Sigmoid colon (tissue), 7 donors: ENCODE data around the gene CEBPG. TPM values are rescaled to one million over a fixed set of nuclear protein-coding genes. Genes with fewer than 3 reads are reported as not detected.

Experiments used
- DNase-seq: peaks from one replicate; pipeline ENCODE4 v3.0.0-alpha.2; 2019
- H3K27ac ChIP-seq, 4 donors: fragments of 200-600 bp; sonication (generic); one replicate each; pipeline ENCODE4 v1.5.1; 2016 to 2019; ENCODE audit warnings: mild to moderate bottlenecking in 1 of 4
- H3K27me3 ChIP-seq, 3 donors: fragments of 200-600 bp; sonication (generic); one replicate each; pipeline ENCODE4 v1.5.1; 2019; ENCODE audit warnings: mild to moderate bottlenecking in 1 of 3
- H3K36me3 ChIP-seq, 4 donors: fragments of 200-600 bp; sonication (generic); one replicate each; pipeline ENCODE4 v1.5.1; 2016 to 2019
- H3K4me1 ChIP-seq, 4 donors: fragments of 200-600 bp; sonication (generic); one replicate each; pipeline ENCODE4 v1.5.1; 2017 to 2019
- H3K4me3 ChIP-seq, 4 donors: fragments of 200-600 bp; sonication (generic); one replicate each; pipeline ENCODE4 v1.5.1; 2017 to 2019; ENCODE audit warnings: mild to moderate bottlenecking in 2 of 4, moderate library complexity in 1 of 4
- H3K9me3 ChIP-seq, 4 donors: fragments of 200-600 bp in 3 of 4; sonication (generic) in 3 of 4; one replicate each; pipeline versions ENCODE4 v1.5.1 to v1.6.1; 2013 to 2019
- EP300 ChIP-seq, 4 donors: sonication (generic); formaldehyde crosslinking; IDR thresholded peaks; one replicate each; pipeline ENCODE4 v1.6.1; 2017; ENCODE audit warnings: antibody characterized with exemption in 4 of 4
- POLR2A ChIP-seq, 2 donors: fragments of 450-650 bp; IDR thresholded peaks; one replicate each; pipeline ENCODE4 v1.6.1; 2016; ENCODE audit warnings: antibody characterized with exemption in 2 of 2, mild to moderate bottlenecking in 2 of 2, moderate library complexity in 2 of 2
- POLR2AphosphoS5 ChIP-seq, 4 donors: sonication (generic); formaldehyde crosslinking; IDR thresholded peaks; one replicate each; pipeline ENCODE4 v1.6.1; 2017; ENCODE audit warnings: antibody characterized with exemption in 4 of 4
- WGBS, 2 donors: extraction: QIAGEN DNeasy Blood & Tissue Kit; methylation state at CpG; one replicate each; pipeline ENCODE4 v1.1.7; 2013; 5-methylcytosine and 5-hydroxymethylcytosine counted together
- intact Hi-C: fragments of 100-400 bp; cut with DNase I; formaldehyde crosslinking; loops from one replicate; pipeline ENCODE4 v1.15.1; 2023
- polyA plus RNA-seq, 3 donors: library from polyadenylated mRNA; stranded (reverse); fragments of 200-250 nt; gene quantifications; one replicate each; pipeline ENCODE4 v1.2.3, GENCODE V29; 2013
- total RNA-seq, 4 donors: library from RNA; depleted of rRNA; stranded (reverse); fragments of >200 nt; gene quantifications; one replicate each; pipeline ENCODE4 v1.1.0, GENCODE V29; 2016
- TF ChIP-seq, protein P1 (sequence below), 4 experiments: fragments of 450-650 bp in 3 of 4; fragments of 200-600 bp in 1 of 4; IDR thresholded peaks; one replicate each; pipeline ENCODE4 v1.5.1; 2016 to 2019; ENCODE audit warnings: antibody characterized with exemption in 4 of 4, mild to moderate bottlenecking in 3 of 4, moderate library complexity in 2 of 4
- donor health status: healthy with polysubstance abuse.
- donor health status: Bipolar disorder and iron deficiency.
- donor health status: healthy.

The CEBPG gene
- total and polyA plus RNA-seq, 7 donors: 18.6 to 84.6 (median 27.8) TPM

- Histone ChIP-seq H3K27me3 (no peaks in the 10 kb centered on the region), H3K9me3 (no peaks in the 10 kb centered on the region), H3K4me1 (peaks cover 0 to 16% (median 12%) of the 10 kb centered on the region in 4 donors), H3K4me3 (no peak overlapping the region), H3K27ac (no peak overlapping the region), H3K36me3 (peaks cover 0 to 12% (median 0%) of the 10 kb centered on the region in 4 donors)
- TF ChIP-seq POLR2A (IDR thresholded peaks at IDR 0.05) (no peak), POLR2AphosphoS5 (IDR thresholded peaks at IDR 0.05) (no peak), EP300 (IDR thresholded peaks at IDR 0.05) (no peak)
- TF ChIP-seq, protein P1, sequence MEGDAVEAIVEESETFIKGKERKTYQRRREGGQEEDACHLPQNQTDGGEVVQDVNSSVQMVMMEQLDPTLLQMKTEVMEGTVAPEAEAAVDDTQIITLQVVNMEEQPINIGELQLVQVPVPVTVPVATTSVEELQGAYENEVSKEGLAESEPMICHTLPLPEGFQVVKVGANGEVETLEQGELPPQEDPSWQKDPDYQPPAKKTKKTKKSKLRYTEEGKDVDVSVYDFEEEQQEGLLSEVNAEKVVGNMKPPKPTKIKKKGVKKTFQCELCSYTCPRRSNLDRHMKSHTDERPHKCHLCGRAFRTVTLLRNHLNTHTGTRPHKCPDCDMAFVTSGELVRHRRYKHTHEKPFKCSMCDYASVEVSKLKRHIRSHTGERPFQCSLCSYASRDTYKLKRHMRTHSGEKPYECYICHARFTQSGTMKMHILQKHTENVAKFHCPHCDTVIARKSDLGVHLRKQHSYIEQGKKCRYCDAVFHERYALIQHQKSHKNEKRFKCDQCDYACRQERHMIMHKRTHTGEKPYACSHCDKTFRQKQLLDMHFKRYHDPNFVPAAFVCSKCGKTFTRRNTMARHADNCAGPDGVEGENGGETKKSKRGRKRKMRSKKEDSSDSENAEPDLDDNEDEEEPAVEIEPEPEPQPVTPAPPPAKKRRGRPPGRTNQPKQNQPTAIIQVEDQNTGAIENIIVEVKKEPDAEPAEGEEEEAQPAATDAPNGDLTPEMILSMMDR (IDR thresholded peaks at IDR 0.05): no peak
- intact Hi-C loops: loop anchor here (5.0 kb wide), 1 partner anchor 357 kb away; no protein-coding TSS in a partner anchor
- DNase-seq: no peak
- 90 to 93% methylated on average over 32 of the region's 32 CpGs for WGBS, 2 donors
Measured at GRCh38 chr19:33414667-33415605, 41.4 kb downstream of the CEBPG start.

- peaks cover 0 to 16% (median 12%) of the 10 kb centered on the region in 4 donors for H3K4me1 ChIP-seq
- peak overlapping the region in 1 of 4 donors; percentile 31 for H3K27ac ChIP-seq
- no peaks in the 10 kb centered on the region for H3K9me3 ChIP-seq
- H3K27me3 ChIP-seq: no peaks in the 10 kb centered on the region
- DNase-seq: peak; percentile 77
- intact Hi-C loops: loop anchor here (5.0 kb wide), 1 partner anchor 356 kb away; no protein-coding TSS in a partner anchor
- peak overlapping the region in 1 of 4 donors; percentile 23 for H3K4me3 ChIP-seq
- 39 to 43% methylated on average over 27 of the region's 27 CpGs for WGBS, 2 donors
- H3K36me3 ChIP-seq: no peaks in the 10 kb centered on the region
- TF ChIP-seq, protein P1 (IDR thresholded peaks at IDR 0.05): peak in 3 of 4 experiments; percentile 32 to 64 (median 45)
- TF ChIP-seq EP300 (IDR thresholded peaks at IDR 0.05) (no peak), POLR2A (IDR thresholded peaks at IDR 0.05) (no peak)
Measured at GRCh38 chr19:33416307-33417215, 43.1 kb downstream of the CEBPG start.

DNA sequence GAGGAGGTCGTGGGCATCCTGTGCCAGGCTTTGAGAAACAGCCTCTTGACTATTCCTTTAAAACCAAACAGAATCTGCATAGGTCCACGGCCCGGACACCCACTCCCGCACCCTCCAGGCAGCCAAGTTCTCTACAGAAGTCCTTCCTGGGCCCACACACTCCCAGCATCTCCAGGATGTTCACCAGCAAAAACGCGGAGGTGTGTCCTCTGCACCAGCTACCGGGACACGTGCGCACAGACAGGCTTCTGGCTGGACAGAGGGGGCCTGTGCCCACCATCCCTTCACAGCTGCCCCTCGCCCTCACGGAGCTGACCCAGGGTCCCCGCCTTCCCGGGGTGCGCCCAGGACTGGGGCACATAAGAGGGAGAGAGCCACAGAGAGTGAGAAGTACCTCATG lies 44.2 kb downstream of the CEBPG start:
- intact Hi-C loops: loop anchor here (5.0 kb wide), 1 partner anchor 355 kb away; no protein-coding TSS in a partner anchor
- no peaks in the 10 kb centered on the region for H3K27me3 ChIP-seq
- no peak overlapping the region for H3K27ac ChIP-seq
- H3K4me3 ChIP-seq: no peak overlapping the region
- WGBS, 2 donors: 91 to 93% methylated on average over 14 of the region's 14 CpGs
- TF ChIP-seq POLR2A (IDR thresholded peaks at IDR 0.05) (no peak), EP300 (IDR thresholded peaks at IDR 0.05) (no peak), POLR2AphosphoS5 (IDR thresholded peaks at IDR 0.05) (no peak)
- TF ChIP-seq, protein P1 (IDR thresholded peaks at IDR 0.05): no peak
- H3K36me3 ChIP-seq: no peaks in the 10 kb centered on the region
- no peak for DNase-seq
- peaks cover 0 to 16% (median 12%) of the 10 kb centered on the region in 4 donors for H3K4me1 ChIP-seq
- H3K9me3 ChIP-seq: no peaks in the 10 kb centered on the region

GRCh38 chr19:33418461-33418860 lies 45.0 kb downstream of the CEBPG start:
- Histone ChIP-seq H3K4me3 (no peak overlapping the region), H3K27ac (no peak overlapping the region), H3K36me3 (no peaks in the 10 kb centered on the region), H3K27me3 (no peaks in the 10 kb centered on the region), H3K4me1 (peaks cover 0 to 16% (median 12%) of the 10 kb centered on the region in 4 donors), H3K9me3 (no peaks in the 10 kb centered on the region)
- no peak for DNase-seq
- WGBS, 2 donors: 90 to 92% methylated on average over 12 of the region's 12 CpGs
- TF ChIP-seq, protein P1 (IDR thresholded peaks at IDR 0.05): no peak
- TF ChIP-seq POLR2A (IDR thresholded peaks at IDR 0.05) (no peak), POLR2AphosphoS5 (IDR thresholded peaks at IDR 0.05) (no peak), EP300 (IDR thresholded peaks at IDR 0.05) (no peak)
- intact Hi-C loops: loop anchor here (5.0 kb wide), 1 partner anchor 354 kb away; no protein-coding TSS in a partner anchor
